Stimulated activated CD8-positive, alpha-beta memory T cell treated with anti-CD3 and anti-CD28 coated beads, Interleukin-12 subunit alpha, Interleukin-12 subunit beta, amount 100 ng/mL, for 4 hours (primary cell): Measurements from ENCODE around the gene TTC39C.
"Not testable (repeated sequence)": the region's sequence is repeated elsewhere in the genome, so short reads cannot be mapped to it uniquely, and the experiment has no call there.

ENCODE experiments used
- DNase-seq: peaks from one replicate; pipeline ENCODE4 v3.0.0-alpha.2; 2020; ENCODE audit warnings: low read depth

Gene TTC39C

DNA sequence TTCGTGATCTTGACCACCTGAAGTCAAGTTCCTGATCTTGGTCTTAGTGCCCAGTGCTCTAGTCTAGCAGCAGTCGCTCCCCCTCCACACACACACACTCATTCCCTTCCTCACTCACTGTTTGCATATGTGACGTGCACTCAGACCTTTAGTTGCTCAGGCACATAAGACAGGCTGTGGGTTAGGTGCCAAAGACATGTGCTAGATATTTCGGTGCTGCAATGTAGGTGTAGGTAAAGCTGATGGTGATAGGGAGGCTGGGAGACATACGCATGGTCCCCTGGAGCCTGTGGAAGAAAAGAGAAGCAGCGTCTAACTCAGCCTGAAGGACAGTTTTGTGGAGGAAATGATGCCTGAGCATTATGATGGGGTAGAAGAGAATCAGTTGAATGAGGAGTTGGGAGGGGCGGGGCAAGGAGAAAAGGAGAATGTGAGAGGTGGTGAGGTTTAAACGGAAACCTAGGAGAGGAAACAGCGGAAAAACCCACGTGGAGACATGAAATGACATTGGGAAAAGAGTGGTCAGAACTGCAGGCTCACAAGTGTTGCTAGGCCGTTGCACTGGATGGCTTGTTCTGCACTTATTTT, 3.8 kb downstream of the TTC39C start:
- no peak for DNase-seq

- peak; percentile 15 for DNase-seq
Observed at GRCh38 chr18:24019641-24020331, 5.2 kb downstream of the TTC39C start.

DNA sequence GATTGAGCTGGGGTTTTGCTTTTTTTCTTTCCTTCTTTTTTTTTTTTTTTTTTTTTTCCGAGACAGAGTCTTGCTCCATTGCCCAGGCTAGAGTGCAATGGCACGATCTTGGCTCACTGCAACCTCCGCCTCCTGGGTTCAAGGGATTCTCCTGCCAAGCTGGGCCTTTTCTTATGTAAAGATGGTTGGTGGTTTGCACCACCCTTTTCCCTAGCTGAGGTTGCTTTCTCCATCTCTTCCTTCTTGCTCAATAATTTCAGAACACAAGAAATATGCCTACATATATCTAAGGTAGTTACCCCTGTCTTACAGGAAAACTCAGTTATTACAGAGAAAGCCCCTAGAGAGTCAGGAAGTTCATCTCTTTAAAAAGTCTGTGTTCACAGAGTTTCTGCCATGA, 7.0 kb downstream of the TTC39C start:
- no peak for DNase-seq

GRCh38 chr18:24022161-24022560, 7.6 kb downstream of the TTC39C start:
- DNase-seq, result no peak

DNA sequence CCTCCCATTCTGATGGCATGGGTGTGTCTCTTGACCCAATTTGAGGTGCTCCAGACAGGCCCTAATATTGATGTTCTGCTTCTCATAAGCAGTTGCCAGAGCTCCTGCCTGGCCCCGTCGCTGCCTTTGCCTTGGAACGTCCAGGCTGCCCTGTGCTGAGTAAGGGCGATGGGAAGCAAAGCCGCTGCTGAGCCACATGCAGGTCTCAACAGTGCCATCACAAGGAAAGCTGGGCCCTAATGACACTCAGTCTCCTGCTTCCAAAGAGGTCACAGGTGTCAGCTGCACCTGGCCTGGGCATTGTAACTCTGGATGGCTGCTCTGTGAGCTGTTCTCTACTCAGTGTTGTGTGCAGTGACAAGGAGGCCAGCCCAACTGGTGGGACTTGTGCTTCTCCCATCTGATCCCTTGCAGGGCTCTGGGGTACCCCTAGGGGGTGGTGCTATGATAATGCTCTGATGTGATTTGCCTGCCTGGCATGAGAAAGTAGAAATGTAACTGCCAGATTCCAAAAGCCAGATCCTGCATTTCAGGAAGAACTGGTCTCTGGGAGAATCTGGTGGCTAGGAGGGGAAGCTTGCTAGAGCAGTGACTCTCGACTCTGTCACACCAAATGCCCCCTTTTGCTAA, 8.7 kb downstream of the TTC39C start:
- DNase-seq, result no peak

GRCh38 chr18:24024425-24024824, 9.9 kb downstream of the TTC39C start:
- DNase-seq, result no peak

DNA sequence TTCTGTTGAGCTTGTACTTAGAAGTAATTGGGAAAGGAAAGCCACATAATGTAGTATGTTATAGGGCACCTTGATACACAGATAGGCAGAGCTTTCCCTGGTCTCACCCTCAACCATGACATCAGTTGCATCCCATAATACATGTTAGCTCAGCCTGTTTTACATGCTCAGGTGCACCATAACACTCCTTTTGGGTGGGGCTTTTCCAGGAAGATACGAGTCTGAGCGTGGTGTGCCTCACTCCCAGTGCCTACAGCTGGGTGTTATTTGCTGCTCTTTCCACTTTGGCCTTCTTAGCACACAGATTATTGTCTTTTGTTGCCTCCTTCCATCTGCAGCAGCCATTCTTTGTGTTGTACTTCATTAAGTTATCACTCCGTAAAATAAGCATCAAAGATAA, 11.9 kb downstream of the TTC39C start:
- DNase-seq, result no peak

DNA sequence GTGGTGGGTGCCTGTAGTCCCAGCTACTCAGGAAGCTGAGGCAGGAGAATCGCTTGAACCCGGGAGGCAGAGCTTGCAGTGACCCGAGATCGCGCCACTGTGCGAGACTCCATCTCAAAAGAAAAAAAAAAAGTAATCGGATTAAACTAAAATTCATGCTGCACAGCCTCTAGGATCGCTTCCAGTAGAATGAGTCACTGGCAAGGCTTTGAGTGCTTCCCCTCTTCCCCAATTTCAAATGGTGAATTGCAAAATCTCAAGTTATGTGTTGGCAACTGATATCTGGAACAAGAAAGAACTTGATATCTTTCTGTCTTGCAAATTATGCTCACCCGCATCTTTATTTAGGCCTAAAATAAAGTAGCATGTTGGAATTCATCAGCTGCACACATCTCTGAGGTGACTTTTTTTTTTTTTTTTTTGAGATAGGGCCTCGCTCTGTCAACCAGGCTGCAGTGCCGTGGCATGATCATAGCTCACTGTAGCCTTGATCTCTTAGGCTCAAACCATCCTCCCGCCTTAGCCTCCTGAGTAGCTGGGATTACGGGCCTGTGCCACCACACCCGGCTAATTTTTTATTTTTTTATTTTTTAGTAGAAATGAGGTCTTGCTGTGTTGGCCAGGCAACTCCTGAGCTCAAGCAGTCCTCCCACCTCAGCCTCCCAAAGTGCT, 12.7 kb downstream of the TTC39C start:
- no peak for DNase-seq

- DNase-seq, result not testable (repeated sequence)
Observed at GRCh38 chr18:24028946-24029345, 14.4 kb downstream of the TTC39C start.

DNA sequence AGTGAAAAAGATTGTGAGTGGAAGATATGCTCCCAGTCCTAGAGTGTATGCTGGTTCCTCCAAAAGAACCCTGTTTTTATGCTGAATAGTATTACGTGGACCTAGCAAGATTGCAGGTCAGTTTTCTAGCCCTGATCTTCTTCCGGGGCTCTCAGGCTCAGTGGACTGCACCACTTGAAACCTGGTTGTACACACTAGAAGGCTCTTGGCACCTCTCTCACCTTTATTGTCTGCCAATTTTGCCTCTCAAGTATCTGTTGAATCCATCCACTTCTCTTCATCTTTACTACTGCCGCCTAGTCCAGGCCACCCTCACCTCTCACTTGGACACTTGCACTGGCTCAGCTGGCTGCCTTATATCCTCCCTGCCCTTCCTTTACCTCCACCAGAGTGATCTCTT, 16.8 kb downstream of the TTC39C start:
- DNase-seq, result no peak

GRCh38 chr18:24031916-24032315, 17.4 kb downstream of the TTC39C start:
- no peak for DNase-seq

GRCh38 chr18:24033641-24034412, 19.3 kb downstream of the TTC39C start:
- no peak for DNase-seq

- no peak for DNase-seq
Observed at GRCh38 chr18:24035316-24035715, 20.8 kb downstream of the TTC39C start.

GRCh38 chr18:24039671-24040070, 25.1 kb downstream of the TTC39C start:
- DNase-seq, result no peak

DNA sequence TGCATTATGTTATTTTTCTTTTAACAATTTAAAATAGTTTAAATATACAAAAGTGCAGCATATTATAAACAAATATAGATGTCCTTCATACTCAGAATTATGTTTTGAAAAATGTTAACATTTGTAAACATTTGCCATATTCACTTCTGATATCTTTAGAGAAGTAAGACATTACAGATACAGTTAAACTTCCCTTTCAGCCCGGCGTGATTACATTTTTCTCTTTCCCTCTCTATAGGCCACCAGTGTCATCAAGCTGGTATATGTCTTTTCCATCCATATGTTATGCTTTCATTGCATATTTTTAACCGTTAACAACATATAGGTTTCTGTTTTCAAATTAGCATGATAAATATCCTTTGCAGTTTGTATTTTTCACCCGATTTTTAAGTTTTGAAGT, 27.1 kb downstream of the TTC39C start:
- DNase-seq, result no peak

DNA sequence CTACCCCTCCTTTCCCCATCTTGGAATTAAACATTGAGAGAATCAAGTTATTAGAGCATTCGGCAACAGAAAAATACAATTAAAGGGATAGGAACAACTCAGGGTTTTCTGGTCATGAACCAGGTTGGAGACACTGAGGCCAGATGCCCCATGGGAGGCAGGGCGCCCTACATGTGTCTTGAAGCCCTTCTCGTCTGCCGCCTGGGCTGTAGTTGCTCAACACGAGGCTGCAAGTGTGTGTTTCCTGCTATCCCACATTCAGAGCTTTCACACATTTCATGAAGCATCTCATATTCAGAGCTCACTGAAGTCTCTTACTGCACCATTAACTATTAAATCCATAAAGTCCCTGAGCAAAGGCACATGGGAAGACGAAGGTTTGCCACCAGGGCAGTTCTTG, 28.8 kb downstream of the TTC39C start:
- no peak for DNase-seq

DNA sequence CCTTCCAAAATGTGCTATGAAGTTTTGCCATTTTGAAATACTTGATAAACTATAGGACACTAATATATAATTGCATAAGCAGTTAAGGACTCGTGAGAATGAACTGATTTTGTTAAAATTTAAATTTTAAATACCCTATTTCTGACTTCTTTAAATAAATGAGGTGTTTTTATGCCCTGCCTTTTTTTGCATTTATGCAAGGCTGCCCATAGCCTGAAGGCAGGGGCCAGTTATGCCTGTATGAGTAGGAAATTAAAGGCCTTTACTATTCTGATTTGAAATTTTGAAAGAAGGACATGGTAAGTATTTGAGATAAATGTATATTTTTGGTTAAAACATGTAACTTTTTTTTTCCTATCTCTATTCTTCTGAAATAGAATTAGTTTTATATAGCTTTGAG, 33.7 kb downstream of the TTC39C start:
- no peak for DNase-seq

GRCh38 chr18:24049142-24049541, 34.6 kb downstream of the TTC39C start:
- no peak for DNase-seq

DNA sequence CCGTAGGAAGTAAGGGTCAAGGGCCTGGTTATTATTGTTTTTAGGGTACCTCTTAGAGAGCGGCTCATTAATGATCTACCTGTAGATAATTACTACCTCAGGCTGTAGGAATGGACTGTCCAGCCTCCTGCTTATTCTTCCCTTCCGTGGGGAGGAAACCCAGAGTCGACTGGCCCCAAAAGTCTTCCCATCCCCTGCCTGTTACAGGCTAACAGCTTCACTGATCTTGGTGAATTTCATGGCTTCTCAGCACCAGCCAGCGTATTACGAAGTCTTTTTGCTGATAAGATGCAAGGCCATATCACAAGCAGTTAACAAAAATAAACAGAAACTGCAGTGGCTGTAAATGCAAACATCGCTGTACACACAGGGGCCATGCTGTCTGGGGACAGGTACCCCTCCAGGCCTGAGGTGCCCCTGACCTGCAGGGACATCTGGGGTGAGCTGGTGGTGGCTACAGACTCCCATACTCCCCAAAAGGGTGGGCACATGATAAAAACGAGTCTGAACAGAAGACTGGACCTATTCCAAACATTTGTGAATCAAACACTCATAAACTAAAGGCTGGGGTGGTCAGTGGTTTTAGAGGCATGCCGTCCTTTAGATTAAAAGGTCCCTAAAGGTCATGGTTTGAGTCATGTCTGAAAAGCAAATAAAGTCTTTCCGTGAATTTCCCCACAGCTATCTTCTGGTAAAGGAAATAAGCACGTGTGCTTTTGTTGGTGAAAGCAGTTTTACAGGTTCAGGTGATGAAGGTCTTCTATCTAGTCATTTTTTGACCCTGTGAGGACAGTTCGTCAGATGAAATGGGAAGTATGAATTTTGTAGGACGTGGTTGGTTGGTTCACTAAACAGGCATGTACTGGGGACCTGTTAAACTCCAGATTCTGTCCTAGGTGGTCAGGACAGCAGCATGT, 36.7 kb downstream of the TTC39C start:
- DNase-seq, result no peak

- no peak for DNase-seq
Observed at GRCh38 chr18:24052053-24052452, 37.5 kb downstream of the TTC39C start.

DNA sequence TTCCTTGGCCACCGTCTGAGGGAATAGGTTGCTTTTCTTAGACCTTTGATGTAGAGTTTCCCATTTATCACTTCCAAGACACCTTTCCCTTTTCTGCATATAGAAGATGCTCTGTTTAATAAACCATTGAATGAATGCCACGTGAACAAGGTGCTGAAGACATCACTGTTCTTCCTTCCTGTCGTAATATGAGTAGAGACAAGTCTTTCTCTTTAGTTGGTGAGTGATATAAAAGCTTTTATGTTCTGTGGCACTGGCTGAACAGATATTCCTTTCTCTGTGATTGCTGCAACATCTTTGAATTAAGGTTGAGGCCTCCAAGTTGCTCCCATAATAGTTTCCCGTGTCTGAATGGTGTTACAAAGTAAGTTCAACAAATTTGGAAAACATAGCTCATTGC, 38.7 kb downstream of the TTC39C start:
- no peak for DNase-seq
